Neural progenitor cell (in vitro differentiated cells): ENCODE results near the gene APC. TPM values are rescaled to one million over a fixed set of nuclear protein-coding genes. Genes with fewer than 3 reads are reported as not detected.

ENCODE experiments used
- DNase-seq: peaks from one replicate; pipeline ENCODE4 v3.0.0-alpha.2; 2016; ENCODE audit warnings: low spot score
- H2AFZ ChIP-seq: fragments of 200-600 bp; sonication (generic); replicated peaks from 2 replicates; pipeline ENCODE4 v1.6.1; 2016; ENCODE audit warnings: antibody characterized with exemption
- H3F3A ChIP-seq: fragments of 200-600 bp; sonication (generic); 2 replicates; pipeline ENCODE4 v1.6.1; 2016; ENCODE audit warnings: antibody characterized with exemption, low read depth
- H3K27ac ChIP-seq: fragments of 200-600 bp; sonication (generic); 2 replicates; pipeline ENCODE4 v1.5.1; 2016; ENCODE audit warnings: mild to moderate bottlenecking
- H3K27me3 ChIP-seq: fragments of 200-600 bp; sonication (generic); 2 replicates; pipeline ENCODE4 v1.6.1; 2016; ENCODE audit warnings: mild to moderate bottlenecking, moderate library complexity
- H3K36me3 ChIP-seq: fragments of 200-600 bp; sonication (generic); 2 replicates; pipeline ENCODE4 v1.5.1; 2016
- H3K4me1 ChIP-seq: fragments of 200-600 bp; sonication (generic); 2 replicates; pipeline ENCODE4 v1.6.1; 2016; ENCODE audit warnings: mixed run types
- H3K4me2 ChIP-seq: fragments of 200-600 bp; sonication (generic); 2 replicates; pipeline ENCODE4 v1.6.1; 2016
- H3K4me3 ChIP-seq: fragments of 200-600 bp; sonication (generic); 2 replicates; pipeline ENCODE4 v1.5.1; 2016
- H3K79me2 ChIP-seq: fragments of 200-600 bp; sonication (generic); 2 replicates; pipeline ENCODE4 v1.6.1; 2016; ENCODE audit warnings: low read depth
- H3K9ac ChIP-seq: fragments of 200-600 bp; sonication (generic); 2 replicates; pipeline ENCODE4 v1.6.1; 2016
- H3K9me3 ChIP-seq: fragments of 200-600 bp; sonication (generic); 2 replicates; pipeline ENCODE4 v1.5.1; 2016; ENCODE audit warnings: low read depth
- H4K20me1 ChIP-seq: fragments of 200-600 bp; sonication (generic); 2 replicates; pipeline ENCODE4 v1.6.1; 2016; ENCODE audit warnings: low read depth
- H3K27ac Mint-ChIP-seq: 3 replicates; pipeline ENCODE4 v1.8.0; 2021; ENCODE audit warnings: mixed read lengths
- H3K27me3 Mint-ChIP-seq: 2 replicates; pipeline ENCODE4 v1.8.0; 2022; ENCODE audit warnings: low read depth, mild to moderate bottlenecking, inconsistent platforms, moderate library complexity, mixed read lengths; ENCODE audit not compliant: insufficient read depth
- H3K36me3 Mint-ChIP-seq: 3 replicates; pipeline ENCODE4 v1.8.0; 2021; ENCODE audit warnings: mixed read lengths
- H3K4me1 Mint-ChIP-seq: 3 replicates; pipeline ENCODE4 v1.8.0; 2021; ENCODE audit warnings: mixed read lengths
- H3K4me3 Mint-ChIP-seq: 3 replicates; pipeline ENCODE4 v1.8.0; 2021; ENCODE audit warnings: mild to moderate bottlenecking, moderate library complexity, mixed read lengths
- H3K9me3 Mint-ChIP-seq: 3 replicates; pipeline ENCODE4 v1.8.0; 2020; ENCODE audit warnings: mixed read lengths
- EZH2 ChIP-seq: fragments of 200-600 bp; sonication (generic); IDR thresholded peaks from 2 replicates; pipeline ENCODE4 v1.6.1; 2017; ENCODE audit warnings: antibody characterized with exemption, mild to moderate bottlenecking, moderate library complexity
- EZH2phosphoT487 ChIP-seq: fragments of 200-600 bp; sonication (generic); IDR thresholded peaks from 2 replicates; pipeline ENCODE4 v1.6.1; 2017; ENCODE audit warnings: antibody characterized with exemption
- total RNA-seq: library from RNA; depleted of rRNA; stranded (reverse); fragments of >200 nt; gene quantifications from 2 replicates; pipeline ENCODE4 v1.2.3, GENCODE V29; 2015; ENCODE audit warnings: low replicate concordance
- TF ChIP-seq, protein P1 (sequence below): fragments of 200-600 bp; sonication (generic); IDR thresholded peaks from 2 replicates; pipeline ENCODE4 v1.5.1; 2017; ENCODE audit warnings: antibody characterized with exemption, mild to moderate bottlenecking

APC gene
- total RNA-seq, 1 donor from 2014 or later = 39.7 TPM

DNA sequence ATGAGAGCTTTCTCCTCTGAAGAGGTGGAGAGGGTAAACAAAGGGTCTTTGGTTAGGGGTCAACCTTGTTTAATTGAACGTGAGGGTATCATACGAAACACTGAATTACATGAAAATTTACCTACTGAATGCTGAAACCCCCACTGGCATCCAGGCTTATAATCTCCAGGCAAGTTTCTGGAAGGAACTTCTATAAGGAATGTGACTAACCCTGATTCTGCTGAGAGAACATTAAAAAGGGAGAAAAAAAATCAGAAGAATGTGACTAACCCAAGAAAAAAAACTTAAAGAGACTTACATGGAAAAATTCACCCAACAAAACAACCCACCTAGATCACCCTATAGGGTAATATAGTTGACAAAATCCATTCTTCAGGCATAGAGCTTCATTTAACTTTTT, 55.5 kb downstream of the APC start:
- Histone ChIP-seq H3K27me3 (no peaks in the 10 kb centered on the region), H3K27ac (no peak overlapping the region), H3K36me3 (peaks cover 16% of the 10 kb centered on the region), H3K4me2 (no peak overlapping the region), H2AFZ (no peak overlapping the region), H3K9me3 (no peaks in the 10 kb centered on the region), H3K4me1 (no peaks in the 10 kb centered on the region), H3F3A (no peaks in the 10 kb centered on the region), H3K79me2 (no peaks in the 10 kb centered on the region), H4K20me1 (no peaks in the 10 kb centered on the region), H3K9ac (no peak overlapping the region), H3K4me3 (no peak overlapping the region)
- H3K4me3 Mint-ChIP-seq = no peak overlapping the region
- no peaks in the 10 kb centered on the region for H3K27me3 Mint-ChIP-seq
- no peaks in the 10 kb centered on the region for H3K9me3 Mint-ChIP-seq
- H3K36me3 Mint-ChIP-seq = peaks cover 26% of the 10 kb centered on the region
- H3K4me1 Mint-ChIP-seq = peaks cover 6% of the 10 kb centered on the region
- H3K27ac Mint-ChIP-seq = no peak overlapping the region
- TF ChIP-seq EZH2 (no peak), EZH2phosphoT487 (no peak)
- TF ChIP-seq, protein P1, sequence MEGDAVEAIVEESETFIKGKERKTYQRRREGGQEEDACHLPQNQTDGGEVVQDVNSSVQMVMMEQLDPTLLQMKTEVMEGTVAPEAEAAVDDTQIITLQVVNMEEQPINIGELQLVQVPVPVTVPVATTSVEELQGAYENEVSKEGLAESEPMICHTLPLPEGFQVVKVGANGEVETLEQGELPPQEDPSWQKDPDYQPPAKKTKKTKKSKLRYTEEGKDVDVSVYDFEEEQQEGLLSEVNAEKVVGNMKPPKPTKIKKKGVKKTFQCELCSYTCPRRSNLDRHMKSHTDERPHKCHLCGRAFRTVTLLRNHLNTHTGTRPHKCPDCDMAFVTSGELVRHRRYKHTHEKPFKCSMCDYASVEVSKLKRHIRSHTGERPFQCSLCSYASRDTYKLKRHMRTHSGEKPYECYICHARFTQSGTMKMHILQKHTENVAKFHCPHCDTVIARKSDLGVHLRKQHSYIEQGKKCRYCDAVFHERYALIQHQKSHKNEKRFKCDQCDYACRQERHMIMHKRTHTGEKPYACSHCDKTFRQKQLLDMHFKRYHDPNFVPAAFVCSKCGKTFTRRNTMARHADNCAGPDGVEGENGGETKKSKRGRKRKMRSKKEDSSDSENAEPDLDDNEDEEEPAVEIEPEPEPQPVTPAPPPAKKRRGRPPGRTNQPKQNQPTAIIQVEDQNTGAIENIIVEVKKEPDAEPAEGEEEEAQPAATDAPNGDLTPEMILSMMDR = no peak
- DNase-seq = no peak

DNA sequence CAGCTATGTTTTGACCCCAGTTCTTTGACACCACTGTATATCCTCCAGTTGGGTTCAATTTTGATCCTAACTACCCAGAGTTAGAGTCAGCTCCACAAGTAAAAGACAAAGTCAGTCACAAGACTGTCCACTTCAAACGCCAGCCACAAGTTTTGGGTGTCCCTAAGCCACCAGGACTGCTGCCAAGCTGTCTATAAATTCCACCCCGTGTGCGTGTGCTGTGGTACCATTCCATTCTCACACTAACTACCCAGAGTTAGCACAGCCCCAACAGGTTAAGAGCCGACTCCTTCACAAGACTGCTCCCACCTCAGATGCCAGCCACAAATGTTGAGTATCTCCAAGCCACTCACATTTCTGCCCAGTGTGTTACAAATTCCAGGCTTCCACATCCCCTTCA, 56.7 kb downstream of the APC start:
- Mint-ChIP-seq H3K4me3 (no peak overlapping the region), H3K4me1 (peaks cover 6% of the 10 kb centered on the region), H3K36me3 (peaks cover 27% of the 10 kb centered on the region), H3K27me3 (no peaks in the 10 kb centered on the region), H3K9me3 (no peaks in the 10 kb centered on the region), H3K27ac (no peak overlapping the region)
- Histone ChIP-seq H2AFZ (no peak overlapping the region), H3K79me2 (no peaks in the 10 kb centered on the region), H3K4me2 (no peak overlapping the region), H3F3A (no peaks in the 10 kb centered on the region), H3K9ac (no peak overlapping the region), H3K27ac (no peak overlapping the region), H3K27me3 (no peaks in the 10 kb centered on the region), H3K4me3 (no peak overlapping the region), H4K20me1 (no peaks in the 10 kb centered on the region), H3K36me3 (peaks cover 16% of the 10 kb centered on the region), H3K9me3 (no peaks in the 10 kb centered on the region), H3K4me1 (no peaks in the 10 kb centered on the region)
- TF ChIP-seq EZH2phosphoT487 (no peak), EZH2 (no peak)
- TF ChIP-seq, protein P1 = no peak
- no peak for DNase-seq

DNA sequence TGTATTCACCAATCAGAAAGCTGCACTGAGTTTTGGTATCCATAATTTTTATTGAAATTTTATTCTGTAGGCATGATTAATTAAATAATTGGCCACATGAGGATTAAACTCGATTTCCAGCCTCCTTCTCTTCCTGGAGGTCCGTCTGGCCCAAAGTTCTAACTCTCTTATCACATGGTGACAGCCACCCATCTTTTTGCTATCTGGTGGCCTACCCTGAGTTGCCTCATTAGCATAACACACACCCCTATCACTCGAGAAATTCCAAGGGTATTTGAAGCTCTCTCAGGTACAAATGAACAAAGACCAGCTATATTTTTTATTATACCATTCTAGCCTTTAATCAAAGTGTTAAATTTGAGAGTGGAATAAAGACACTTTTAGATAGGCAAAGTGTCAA, 57.7 kb downstream of the APC start:
- peaks cover 27% of the 10 kb centered on the region for H3K36me3 Mint-ChIP-seq
- DNase-seq = no peak
- Histone ChIP-seq H3K4me3 (no peak overlapping the region), H3K9me3 (no peaks in the 10 kb centered on the region), H3K4me2 (no peak overlapping the region), H3K4me1 (no peaks in the 10 kb centered on the region), H2AFZ (no peak overlapping the region), H3K27ac (no peak overlapping the region), H3K79me2 (no peaks in the 10 kb centered on the region), H3F3A (no peaks in the 10 kb centered on the region), H4K20me1 (no peaks in the 10 kb centered on the region), H3K9ac (no peak overlapping the region), H3K27me3 (no peaks in the 10 kb centered on the region), H3K36me3 (peaks cover 16% of the 10 kb centered on the region)
- peaks cover 6% of the 10 kb centered on the region for H3K4me1 Mint-ChIP-seq
- H3K27ac Mint-ChIP-seq = no peak overlapping the region
- H3K4me3 Mint-ChIP-seq = no peak overlapping the region
- H3K9me3 Mint-ChIP-seq = no peaks in the 10 kb centered on the region
- TF ChIP-seq EZH2phosphoT487 (no peak), EZH2 (no peak)
- TF ChIP-seq, protein P1 = no peak
- no peaks in the 10 kb centered on the region for H3K27me3 Mint-ChIP-seq
